ENCODE data around the gene PEX5L. TPM values are rescaled to one million over a fixed set of nuclear protein-coding genes. Genes with fewer than 3 reads are reported as not detected.
A peak's percentile ranks its signal among the peaks of the same experiment; 100 is the strongest.

Gene PEX5L
- total RNA-seq, 6 experiments from 2014 or later, result 0.09 to 0.28 (median 0.11) TPM; not detected in 1

GRCh38 chr3:179806177-179806576 lies 230.6 kb downstream of the PEX5L start:
- Mint-ChIP-seq H3K27me3 (ENCODE audit: insufficient read depth) (no peaks in the 10 kb centered on the region), H3K4me3 (no peak overlapping the region; the same call in 1 of the 2 replicates), H3K27ac (peak overlapping the region; percentile 26; the same call in 1 of the 2 replicates), H3K4me1 (ENCODE audit: low read depth) (peaks cover 29% of the 10 kb centered on the region), H3K36me3 (ENCODE audit: low read depth) (no peaks in the 10 kb centered on the region), H3K9me3 (no peaks in the 10 kb centered on the region)
- TF ChIP-seq, protein P1, sequence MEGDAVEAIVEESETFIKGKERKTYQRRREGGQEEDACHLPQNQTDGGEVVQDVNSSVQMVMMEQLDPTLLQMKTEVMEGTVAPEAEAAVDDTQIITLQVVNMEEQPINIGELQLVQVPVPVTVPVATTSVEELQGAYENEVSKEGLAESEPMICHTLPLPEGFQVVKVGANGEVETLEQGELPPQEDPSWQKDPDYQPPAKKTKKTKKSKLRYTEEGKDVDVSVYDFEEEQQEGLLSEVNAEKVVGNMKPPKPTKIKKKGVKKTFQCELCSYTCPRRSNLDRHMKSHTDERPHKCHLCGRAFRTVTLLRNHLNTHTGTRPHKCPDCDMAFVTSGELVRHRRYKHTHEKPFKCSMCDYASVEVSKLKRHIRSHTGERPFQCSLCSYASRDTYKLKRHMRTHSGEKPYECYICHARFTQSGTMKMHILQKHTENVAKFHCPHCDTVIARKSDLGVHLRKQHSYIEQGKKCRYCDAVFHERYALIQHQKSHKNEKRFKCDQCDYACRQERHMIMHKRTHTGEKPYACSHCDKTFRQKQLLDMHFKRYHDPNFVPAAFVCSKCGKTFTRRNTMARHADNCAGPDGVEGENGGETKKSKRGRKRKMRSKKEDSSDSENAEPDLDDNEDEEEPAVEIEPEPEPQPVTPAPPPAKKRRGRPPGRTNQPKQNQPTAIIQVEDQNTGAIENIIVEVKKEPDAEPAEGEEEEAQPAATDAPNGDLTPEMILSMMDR (IDR thresholded peaks at IDR 0.05), result no peak
- peak; percentile 12 for DNase-seq

DNA sequence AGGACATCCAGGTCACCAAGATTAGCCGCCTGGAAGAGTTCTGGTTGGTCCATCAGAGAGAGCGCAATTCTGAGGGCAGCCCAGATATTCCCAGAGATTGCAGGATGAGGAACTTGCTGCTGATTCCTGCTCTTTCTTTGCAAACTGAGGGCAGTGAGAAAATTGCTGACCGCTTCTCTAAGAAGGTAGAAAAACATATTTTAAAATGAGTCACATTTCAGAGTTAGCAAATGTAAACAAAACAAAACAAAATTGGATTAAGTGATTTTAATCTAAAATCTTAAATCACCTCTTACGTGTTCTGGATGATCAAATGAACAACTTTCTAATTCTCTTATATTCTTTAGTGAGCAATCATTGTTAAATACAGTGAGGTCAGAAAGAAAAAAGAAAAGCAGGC lies 234.9 kb downstream of the PEX5L start:
- Mint-ChIP-seq H3K27ac (peak overlapping the region; percentile 14; the same call in 1 of the 2 replicates), H3K4me3 (no peak overlapping the region), H3K36me3 (ENCODE audit: low read depth) (no peaks in the 10 kb centered on the region), H3K4me1 (ENCODE audit: low read depth) (peaks cover 24% of the 10 kb centered on the region), H3K9me3 (no peaks in the 10 kb centered on the region), H3K27me3 (ENCODE audit: insufficient read depth) (no peaks in the 10 kb centered on the region)
- TF ChIP-seq, protein P1 (IDR thresholded peaks at IDR 0.05), result no peak
- DNase-seq, result no peak

GRCh38 chr3:179801263-179801662 lies 235.5 kb downstream of the PEX5L start:
- Mint-ChIP-seq H3K36me3 (ENCODE audit: low read depth) (no peaks in the 10 kb centered on the region), H3K4me3 (no peak overlapping the region), H3K4me1 (ENCODE audit: low read depth) (peaks cover 21% of the 10 kb centered on the region), H3K27me3 (ENCODE audit: insufficient read depth) (no peaks in the 10 kb centered on the region), H3K27ac (peak overlapping the region; percentile 14; the same call in 1 of the 2 replicates), H3K9me3 (no peaks in the 10 kb centered on the region)
- TF ChIP-seq, protein P1 (IDR thresholded peaks at IDR 0.05), result no peak
- peak; percentile 81 for DNase-seq

DNA sequence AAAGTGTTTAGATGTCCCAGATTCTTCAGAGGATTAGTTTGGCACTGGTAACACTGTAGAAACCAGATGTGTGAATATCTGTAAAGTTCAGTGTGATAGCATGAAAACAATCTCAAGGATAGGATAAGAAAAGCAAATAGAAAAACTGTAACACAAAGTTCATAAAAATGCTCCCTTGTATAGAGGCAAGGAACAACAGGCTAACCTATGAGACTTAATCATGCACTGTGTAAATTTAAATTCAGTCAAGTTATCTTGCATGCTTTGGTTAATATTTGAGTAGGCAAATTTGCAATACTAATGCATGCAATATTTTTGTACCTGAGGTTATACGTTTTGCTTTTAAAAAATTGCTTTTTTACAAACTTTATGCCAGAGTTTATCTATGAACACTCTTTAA lies 239.5 kb downstream of the PEX5L start:
- H3K27ac Mint-ChIP-seq, result no peak overlapping the region
- no peaks in the 10 kb centered on the region; the same call in 1 of the 2 replicates for H3K27me3 Mint-ChIP-seq (ENCODE audit: insufficient read depth)
- no peak for DNase-seq
- no peak overlapping the region for H3K4me3 Mint-ChIP-seq
- H3K36me3 Mint-ChIP-seq (ENCODE audit: low read depth), result no peaks in the 10 kb centered on the region
- TF ChIP-seq, protein P1 (IDR thresholded peaks at IDR 0.05), result no peak
- H3K4me1 Mint-ChIP-seq (ENCODE audit: low read depth), result peaks cover 16% of the 10 kb centered on the region
- H3K9me3 Mint-ChIP-seq, result no peaks in the 10 kb centered on the region

GRCh38 chr3:179796421-179796820 lies 240.3 kb downstream of the PEX5L start:
- Mint-ChIP-seq H3K36me3 (ENCODE audit: low read depth) (no peaks in the 10 kb centered on the region), H3K9me3 (no peaks in the 10 kb centered on the region), H3K27me3 (ENCODE audit: insufficient read depth) (no peaks in the 10 kb centered on the region; the same call in 1 of the 2 replicates), H3K27ac (no peak overlapping the region), H3K4me3 (no peak overlapping the region), H3K4me1 (ENCODE audit: low read depth) (peaks cover 8% of the 10 kb centered on the region)
- DNase-seq, result no peak
- TF ChIP-seq, protein P1 (IDR thresholded peaks at IDR 0.05), result no peak
